HCT116 (cell line): ENCODE measurements around the gene RPAP3. TPM values are rescaled to one million over a fixed set of nuclear protein-coding genes. Genes with fewer than 3 reads are reported as not detected.

Experiments
- ATAC-seq: fragments of 200-7000 bp; cut with Tn5 transposase; 2 replicates; pipeline ENCODE4 v1.9.1; 2020; ENCODE audit warnings: mild to moderate bottlenecking, moderate library complexity
- BruUV-seq: library from RNA; stranded (reverse); fragments of 400-500 nt; replicated peaks from 2 replicates; lab custom pipeline; 2021; lab: Mats Ljungman, UMichigan
- CTCF ChIA-PET: fragments of 300-600 bp; sonication (Branson Sonifier 250); formaldehyde crosslinking; loops from one replicate; lab custom pipeline; 2021; ENCODE audit warnings: antibody characterized with exemption; lab: Charles Lee
- POLR2A ChIA-PET: fragments of 300-600, 350-600 bp; sonication (Branson Sonifier 250); formaldehyde crosslinking; loops from one replicate; lab custom pipeline; 2021; ENCODE audit warnings: antibody characterized with exemption; lab: Charles Lee
- RAD21 ChIA-PET, 2 experiments: fragments of 300-600 bp; sonication (Branson Sonifier 250); formaldehyde crosslinking; loops; one replicate each; lab custom pipeline; 2023; ENCODE audit warnings: low total read pairs in 2 of 2; ENCODE audit not compliant: uncharacterized antibody in 2 of 2, unreplicated experiment in 2 of 2, low non-redundant PET in 1 of 2; lab: Charles Lee
- DNase-seq: peaks from one replicate; pipeline ENCODE4 v3.0.0-alpha.2; 2010; ENCODE audit warnings: low read depth, low spot score
- H2AFZ ChIP-seq: fragments of 200-600 bp; shearing (Covaris generic), sonication (generic); 2 replicates; pipeline ENCODE4 v1.6.1; 2017; ENCODE audit warnings: low read depth, mixed run types, mixed read lengths, antibody characterized with exemption, low read length; ENCODE audit not compliant: poor library complexity, severe bottlenecking
- H3K27ac ChIP-seq: 2 replicates; pipeline ENCODE4 v1.5.1; 2012; ENCODE audit warnings: low read depth, low read length
- H3K27me3 ChIP-seq: fragments of 200-600 bp; sonication (generic); 2 replicates; pipeline ENCODE4 v1.6.1; 2016; ENCODE audit warnings: mixed run types, low read length, mixed read lengths; ENCODE audit not compliant: insufficient read depth
- H3K36me3 ChIP-seq, 2 experiments: fragments of 200-500 bp in 1 of 2; fragments of 200-600 bp in 1 of 2; sonication (Bioruptor generic) in 1 of 2; sonication (generic) in 1 of 2; 2 replicates each; pipeline versions ENCODE4 v1.5.1 to v1.6.1; 2014 to 2016; ENCODE audit warnings: low read length in 2 of 2, inconsistent platforms in 1 of 2, mixed read lengths in 1 of 2, mixed run types in 1 of 2; ENCODE audit not compliant: insufficient read depth in 2 of 2, control insufficient read depth in 1 of 2
- H3K4me1 ChIP-seq, 2 experiments: fragments of 200-600 bp in 1 of 2; sonication (generic) in 1 of 2; 2 replicates each; pipeline versions ENCODE4 v1.5.1 to v1.6.1; 2012 to 2017; ENCODE audit warnings: low read length in 2 of 2, inconsistent platforms in 1 of 2, mild to moderate bottlenecking in 1 of 2, mixed read lengths in 1 of 2, mixed run types in 1 of 2, moderate library complexity in 1 of 2; ENCODE audit not compliant: insufficient read depth in 2 of 2, control insufficient read depth in 1 of 2
- H3K4me2 ChIP-seq: fragments of 200-600 bp; sonication (generic); 2 replicates; pipeline ENCODE4 v1.6.1; 2017; ENCODE audit warnings: mixed run types, low read length, mixed read lengths
- H3K4me3 ChIP-seq, 2 experiments: fragments of 200-600 bp in 1 of 2; sonication (generic) in 1 of 2; replicated peaks in 1 of 2; 2 replicates each; pipeline ENCODE4 v1.5.1; 2011 to 2016; ENCODE audit warnings: low read length in 2 of 2, control low read depth in 1 of 2, low read depth in 1 of 2, mild to moderate bottlenecking in 1 of 2, mixed read lengths in 1 of 2, mixed run types in 1 of 2
- H3K79me2 ChIP-seq: fragments of 200-600 bp; sonication (generic); 2 replicates; pipeline ENCODE4 v1.6.1; 2017; ENCODE audit warnings: mild to moderate bottlenecking, mixed run types, low read length, moderate library complexity, mixed read lengths; ENCODE audit not compliant: insufficient read depth
- H3K9ac ChIP-seq: fragments of 200-600 bp; sonication (generic); 2 replicates; pipeline ENCODE4 v1.6.1; 2016; ENCODE audit warnings: low read length, mixed read lengths
- H3K9me2 ChIP-seq: fragments of 200-600 bp; sonication (generic), shearing (Covaris generic); 2 replicates; pipeline ENCODE4 v1.6.1; 2017; ENCODE audit warnings: mixed run types, mild to moderate bottlenecking, moderate library complexity; ENCODE audit not compliant: insufficient read depth
- H3K9me3 ChIP-seq, 2 experiments: fragments of 200-500 bp in 1 of 2; fragments of 200-600 bp in 1 of 2; sonication (Bioruptor generic) in 1 of 2; sonication (generic) in 1 of 2; 2 replicates each; pipeline ENCODE4 v1.6.1; 2014 to 2017; ENCODE audit warnings: low read length in 2 of 2, mixed read lengths in 2 of 2, inconsistent platforms in 1 of 2, low read depth in 1 of 2, mild to moderate bottlenecking in 1 of 2, mixed run types in 1 of 2, moderate library complexity in 1 of 2; ENCODE audit not compliant: control insufficient read depth in 1 of 2, insufficient read depth in 1 of 2
- H4K20me1 ChIP-seq: fragments of 200-600 bp; sonication (generic), shearing (Covaris generic); 2 replicates; pipeline ENCODE4 v1.6.1; 2017; ENCODE audit warnings: mixed run types, mild to moderate bottlenecking, moderate library complexity; ENCODE audit not compliant: insufficient read depth
- ATF3 ChIP-seq: IDR thresholded peaks from 2 replicates; pipeline ENCODE4 v1.6.1; 2012
- CBX3 ChIP-seq: IDR thresholded peaks from 2 replicates; pipeline ENCODE4 v1.6.1; 2012; ENCODE audit warnings: low read depth
- CEBPB ChIP-seq: IDR thresholded peaks from 2 replicates; pipeline ENCODE4 v1.6.1; 2012; ENCODE audit warnings: low read depth
- EGR1 ChIP-seq: IDR thresholded peaks from 2 replicates; pipeline ENCODE4 v1.6.1; 2012; ENCODE audit warnings: low read depth
- ELF1 ChIP-seq: IDR thresholded peaks from 2 replicates; pipeline ENCODE4 v1.6.1; 2012; ENCODE audit warnings: low read depth, borderline replicate concordance
- EZH2 ChIP-seq: fragments of 200-600 bp; sonication (generic); IDR thresholded peaks from 2 replicates; pipeline ENCODE4 v1.6.1; 2017; ENCODE audit warnings: antibody characterized with exemption, mixed run types
- EZH2phosphoT487 ChIP-seq: fragments of 200-600 bp; IDR thresholded peaks from 2 replicates; pipeline ENCODE4 v1.6.1; 2018; ENCODE audit warnings: antibody characterized with exemption, borderline replicate concordance
- FOSL1 ChIP-seq: IDR thresholded peaks from 2 replicates; pipeline ENCODE4 v1.6.1; 2012; ENCODE audit warnings: low read depth
- JUND ChIP-seq: IDR thresholded peaks from 2 replicates; pipeline ENCODE4 v1.6.1; 2012
- MAX ChIP-seq: IDR thresholded peaks from 2 replicates; pipeline ENCODE4 v1.6.1; 2012
- POLR2A ChIP-seq: IDR thresholded peaks from 2 replicates; pipeline ENCODE4 v1.7.0; 2011; ENCODE audit warnings: borderline replicate concordance; ENCODE audit not compliant: insufficient read depth, insufficient read length; ENCODE audit errors: extremely low read depth
- RAD21 ChIP-seq: IDR thresholded peaks from 2 replicates; pipeline ENCODE4 v1.6.1; 2012; ENCODE audit warnings: low read depth, mild to moderate bottlenecking
- SP1 ChIP-seq: IDR thresholded peaks from 2 replicates; pipeline ENCODE4 v1.6.1; 2012; ENCODE audit warnings: low read depth
- SRF ChIP-seq: IDR thresholded peaks from 2 replicates; pipeline ENCODE4 v1.6.1; 2012; ENCODE audit warnings: low read depth
- TCF7L2 ChIP-seq: IDR thresholded peaks from 2 replicates; pipeline ENCODE4 v1.7.0; 2011; ENCODE audit warnings: borderline replicate concordance, inconsistent platforms; ENCODE audit not compliant: insufficient read depth, insufficient read length; ENCODE audit errors: extremely low read depth
- YY1 ChIP-seq: IDR thresholded peaks from 2 replicates; pipeline ENCODE4 v1.6.1; 2011; ENCODE audit warnings: low read length, low read depth, moderate library complexity, mild to moderate bottlenecking; ENCODE audit not compliant: insufficient replicate concordance; ENCODE audit errors: extremely low read depth
- ZFX ChIP-seq: fragments of 450-650 bp; IDR thresholded peaks from 2 replicates; pipeline ENCODE4 v1.6.1; 2017
- ZNF274 ChIP-seq: fragments of 200-500 bp; sonication (Bioruptor generic); IDR thresholded peaks from 2 replicates; pipeline ENCODE4 v1.6.1; 2014; ENCODE audit warnings: mild to moderate bottlenecking, low read depth, low read length, inconsistent platforms
- intact Hi-C: fragments of 100-400 bp; cut with micrococcal nuclease; formaldehyde crosslinking; loops from 2 replicates; pipeline ENCODE4 v1.10.0; 2022
- total RNA-seq: library from RNA; stranded (reverse); gene quantifications from one replicate; pipeline ENCODE4 v1.2.1, GENCODE V29; 2021; ENCODE audit not compliant: unreplicated experiment

The RPAP3 gene
- total RNA-seq, 1 experiment from 2014 or later = 48.3 TPM

GRCh38 chr12:47748507-47748828 is 42.6 kb upstream of the RPAP3 start:
- BruUV-seq = no TSS peak
- ChIA-PET CTCF (interaction anchor here (1.9 kb wide), 1 partner anchor 11 kb away, joined by 7 read pairs; the partner anchor contains the start of gene RAPGEF3), RAD21 (no interaction called here), POLR2A (no interaction called here)
- peaks cover 15 to 32% of the 10 kb centered on the region in 2 experiments for H3K4me1 ChIP-seq
- TF ChIP-seq SRF (no peak), TCF7L2 (no peak), MAX (no peak), POLR2A (no peak), EGR1 (no peak)
- H2AFZ ChIP-seq = no peak overlapping the region
- DNase-seq (no peak), ATAC-seq (no peak)
- no peaks in the 10 kb centered on the region for H3K36me3 ChIP-seq
- no peak overlapping the region for H3K9ac ChIP-seq
- no peaks in the 10 kb centered on the region for H3K9me3 ChIP-seq
- H3K4me3 ChIP-seq = no peak overlapping the region
- H4K20me1 ChIP-seq = no peaks in the 10 kb centered on the region
- H3K27me3 ChIP-seq = no peaks in the 10 kb centered on the region
- intact Hi-C loops = no loop called here
- H3K9me2 ChIP-seq = no peaks in the 10 kb centered on the region
- no peak overlapping the region for H3K27ac ChIP-seq
- H3K79me2 ChIP-seq = no peaks in the 10 kb centered on the region
- H3K4me2 ChIP-seq = no peak overlapping the region

- DNase-seq = no peak
- Histone ChIP-seq H4K20me1 (no peaks in the 10 kb centered on the region), H3K9me3 (no peaks in the 10 kb centered on the region), H3K9me2 (no peaks in the 10 kb centered on the region), H3K4me2 (no peak overlapping the region), H3K4me1 (peaks cover 9 to 26% of the 10 kb centered on the region in 2 experiments), H2AFZ (no peak overlapping the region), H3K27ac (no peak overlapping the region), H3K27me3 (no peaks in the 10 kb centered on the region), H3K79me2 (no peaks in the 10 kb centered on the region), H3K36me3 (no peaks in the 10 kb centered on the region), H3K4me3 (no peak overlapping the region), H3K9ac (no peak overlapping the region)
- RAD21 ChIA-PET = no interaction called here
- POLR2A ChIA-PET = no interaction called here
- no TSS peak for BruUV-seq
- CTCF ChIA-PET = interaction anchor here (1.0 to 1.9 kb wide), 2 partner anchors 11 to 19 kb away, joined by 4 to 7 read pairs; partner anchors contain the start of gene RAPGEF3
- intact Hi-C loops = no loop called here
- ATAC-seq = no peak
- TF ChIP-seq ZNF274 (no peak), EGR1 (no peak), CBX3 (no peak), EZH2phosphoT487 (no peak), YY1 (no peak), ATF3 (no peak), ELF1 (no peak), ZFX (no peak), CEBPB (no peak), POLR2A (no peak), SP1 (no peak), JUND (no peak), TCF7L2 (no peak), EZH2 (no peak), FOSL1 (no peak), RAD21 (no peak)
These were observed 42.0 kb upstream of the RPAP3 start for GRCh38 chr12:47747596-47748506.
